GM21619 (cell line): ENCODE measurements around the gene NDUFB2.
"Not testable (repeated sequence)": the region's sequence is repeated elsewhere in the genome, so short reads cannot be mapped to it uniquely, and the experiment has no call there.

ENCODE experiments used
- ATAC-seq: cut with Tn5 transposase; IDR thresholded peaks from one replicate; pipeline ENCODE4 v1.9.1; 2021; ENCODE audit not compliant: unreplicated experiment

NDUFB2 gene

DNA sequence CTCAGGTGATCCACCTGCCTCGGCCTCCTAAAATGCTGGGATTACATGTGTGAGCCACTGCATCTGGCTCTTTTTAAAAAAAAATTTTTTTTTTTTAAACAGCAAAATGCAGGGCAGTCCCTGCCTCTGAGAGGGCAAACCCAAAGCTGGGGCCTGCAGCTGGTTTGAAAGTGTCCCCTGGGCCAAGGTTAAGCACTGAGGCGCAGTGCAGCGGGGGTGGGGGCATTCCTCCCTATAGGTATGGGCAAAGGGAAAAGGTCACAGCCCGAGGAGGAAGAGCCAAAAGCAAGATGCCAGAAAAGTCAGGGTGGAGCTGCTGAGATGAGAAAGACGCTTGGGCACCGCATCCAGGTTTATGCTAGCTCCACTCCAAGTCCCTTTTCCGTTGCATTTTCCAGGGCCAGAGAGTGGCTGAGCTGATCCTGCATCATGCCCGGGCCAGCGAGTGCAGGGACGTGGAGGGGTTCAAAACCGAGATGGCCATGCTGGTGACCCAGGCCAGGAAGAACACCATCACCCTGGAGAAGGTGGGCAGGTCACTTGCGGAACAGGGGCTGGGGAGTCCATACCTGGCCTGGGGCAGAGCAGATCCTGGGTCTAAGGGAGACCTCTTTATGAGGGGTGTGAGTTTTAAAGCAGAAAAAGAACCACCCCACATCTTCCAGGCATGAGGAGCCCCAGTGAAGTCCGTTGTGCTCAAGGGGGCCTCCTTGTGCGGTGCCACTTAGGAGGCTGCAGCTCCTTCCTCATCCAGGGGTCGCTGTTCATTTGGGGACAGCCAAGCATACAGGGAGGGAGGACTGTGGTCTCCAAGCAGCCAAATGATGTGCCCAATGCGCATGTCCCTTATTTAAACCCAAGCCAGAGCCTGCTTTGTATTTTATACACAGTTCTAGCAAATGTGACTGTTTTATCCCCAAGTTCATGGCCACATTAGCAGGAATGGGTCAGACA, 7.0 kb upstream of the NDUFB2 start:
- no peak for ATAC-seq

DNA sequence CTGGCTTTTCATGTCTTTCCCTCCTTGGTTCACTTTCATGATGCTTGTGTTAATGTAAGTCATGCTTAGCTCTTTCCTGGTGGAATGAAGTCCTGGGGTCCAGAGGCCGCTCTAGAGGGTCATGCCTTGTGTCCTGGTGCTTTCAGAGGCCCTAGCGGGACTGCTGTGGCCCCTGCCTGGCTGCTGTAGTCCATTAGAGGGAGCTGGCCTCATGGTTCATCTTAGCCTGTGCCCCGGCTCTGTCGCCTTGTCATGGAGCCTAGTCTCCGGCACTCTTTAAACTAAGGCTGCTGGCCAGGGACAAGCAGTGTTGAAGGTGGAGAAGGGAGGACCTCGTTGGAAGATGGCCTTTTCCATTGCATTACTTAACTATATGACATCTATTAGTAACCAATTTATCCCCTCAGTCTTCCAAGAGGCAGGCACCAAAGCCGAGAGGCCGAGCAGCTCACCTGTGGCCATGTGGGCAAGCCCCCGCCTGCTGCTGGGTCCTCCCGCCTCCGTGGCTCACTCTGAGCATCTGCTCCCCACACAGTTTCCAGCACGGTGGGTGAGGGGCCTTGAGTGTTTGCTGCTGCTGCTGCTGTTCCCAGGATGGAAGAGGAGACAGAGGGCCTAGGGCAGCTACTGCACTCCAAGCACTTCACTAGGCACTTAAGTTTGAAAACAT, 5.0 kb upstream of the NDUFB2 start:
- ATAC-seq = no peak

DNA sequence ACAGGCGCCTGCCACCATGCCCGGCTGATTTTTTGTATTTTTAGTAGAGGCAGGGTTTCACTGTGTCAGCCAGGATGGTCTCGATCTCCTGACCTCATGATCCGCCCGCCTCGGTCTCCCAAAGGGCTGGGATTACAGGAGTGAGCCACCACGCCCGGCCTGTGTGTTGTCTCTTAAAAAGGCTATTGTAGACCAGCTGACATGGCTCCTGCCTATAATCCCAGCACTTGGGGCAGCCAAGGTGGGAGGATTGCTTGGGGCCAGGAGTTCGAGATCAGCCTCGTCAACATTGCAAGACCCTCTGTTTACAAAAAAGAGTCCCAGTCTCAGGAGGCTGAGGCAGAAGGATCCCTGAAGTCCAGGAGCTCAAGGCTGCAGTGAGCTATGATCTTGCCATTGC, 2.7 kb upstream of the NDUFB2 start:
- ATAC-seq = not testable (repeated sequence)

DNA sequence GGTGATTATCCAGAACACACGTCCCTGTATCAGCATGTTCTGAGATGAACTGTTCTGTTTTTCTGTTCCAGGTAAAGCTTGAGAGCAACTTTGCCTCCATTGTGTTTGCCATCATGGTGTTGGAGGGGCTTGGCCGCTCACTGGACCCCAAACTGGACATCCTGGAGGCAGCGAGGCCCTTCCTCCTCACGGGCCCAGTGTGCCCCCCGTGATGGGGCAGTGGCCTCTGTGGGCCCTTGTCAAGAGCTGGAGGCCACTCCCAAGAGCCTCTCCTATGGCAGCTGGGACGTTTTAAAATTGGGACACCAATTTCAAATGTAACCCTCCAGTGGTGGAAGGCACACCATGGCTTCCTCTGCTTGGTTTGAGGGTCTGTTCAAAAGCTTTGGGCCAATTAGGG, 1.9 kb upstream of the NDUFB2 start:
- ATAC-seq = no peak

DNA sequence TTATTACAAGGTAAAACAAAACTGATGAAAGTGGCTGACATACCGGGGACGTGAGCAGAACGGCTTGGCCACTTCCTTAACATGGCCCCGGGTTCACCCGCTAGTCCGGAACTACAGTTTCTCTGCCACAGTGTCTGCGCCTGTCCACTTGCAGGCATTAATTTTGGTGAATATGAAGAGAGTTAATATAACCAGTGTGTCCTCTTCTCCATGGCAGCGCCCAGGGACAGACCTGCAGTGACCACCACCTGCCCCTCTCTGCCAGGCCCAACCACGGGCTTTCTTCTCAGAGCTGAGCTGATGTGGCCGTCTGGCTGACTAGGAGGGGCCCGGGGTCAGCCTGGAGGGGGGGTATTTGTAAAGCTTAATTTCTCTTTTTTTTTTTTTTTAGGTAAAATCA, 1.1 kb upstream of the NDUFB2 start:
- ATAC-seq = no peak

GRCh38 chr7:140696024-140696679, 356 bp upstream of the NDUFB2 start:
- peak; percentile 90 for ATAC-seq

GRCh38 chr7:140697447-140698143, 1.1 kb downstream of the NDUFB2 start:
- ATAC-seq = no peak

- no peak for ATAC-seq
Observed at GRCh38 chr7:140698477-140698876, 2.0 kb downstream of the NDUFB2 start.

- ATAC-seq = no peak
Observed at GRCh38 chr7:140702774-140703173, 6.3 kb downstream of the NDUFB2 start.

DNA sequence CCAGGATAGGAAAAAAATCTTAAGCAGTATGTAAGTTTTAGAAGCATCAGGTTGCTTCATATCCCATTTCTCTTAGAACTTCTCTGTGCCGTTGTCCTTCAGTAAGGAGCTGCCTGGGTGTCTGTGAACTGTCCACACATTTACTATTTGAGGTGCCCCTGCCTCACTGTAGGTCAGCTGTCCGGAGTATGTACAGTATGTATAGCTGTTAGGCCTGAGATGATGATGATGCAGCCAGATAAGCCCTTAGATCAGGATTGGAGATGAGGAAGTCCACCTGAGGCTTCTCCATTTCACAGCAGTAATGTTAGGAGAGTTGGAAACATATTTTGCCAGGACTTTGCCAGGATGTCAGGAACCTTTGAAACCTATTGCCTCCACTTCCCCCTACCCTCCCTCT, 7.7 kb downstream of the NDUFB2 start:
- no peak for ATAC-seq

DNA sequence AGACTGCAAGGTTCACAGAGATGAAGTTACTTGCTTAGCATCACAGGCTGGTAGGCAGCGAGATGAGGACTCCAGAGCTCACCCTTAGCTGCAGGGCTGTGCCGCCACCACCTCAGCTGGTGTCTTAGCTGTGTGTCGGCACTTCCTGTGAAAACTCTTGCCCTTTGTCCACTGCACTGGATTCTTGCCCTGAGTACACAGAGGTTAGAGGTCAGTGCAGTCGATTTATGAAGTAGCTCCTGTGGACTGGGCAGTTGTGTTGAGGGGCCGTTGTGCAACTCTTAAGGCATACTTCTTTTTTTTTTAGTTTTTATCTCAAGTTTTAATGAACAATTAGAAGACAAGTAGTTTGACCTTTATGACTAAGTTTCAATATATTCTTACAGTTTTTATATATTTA, 10.6 kb downstream of the NDUFB2 start:
- no peak for ATAC-seq

DNA sequence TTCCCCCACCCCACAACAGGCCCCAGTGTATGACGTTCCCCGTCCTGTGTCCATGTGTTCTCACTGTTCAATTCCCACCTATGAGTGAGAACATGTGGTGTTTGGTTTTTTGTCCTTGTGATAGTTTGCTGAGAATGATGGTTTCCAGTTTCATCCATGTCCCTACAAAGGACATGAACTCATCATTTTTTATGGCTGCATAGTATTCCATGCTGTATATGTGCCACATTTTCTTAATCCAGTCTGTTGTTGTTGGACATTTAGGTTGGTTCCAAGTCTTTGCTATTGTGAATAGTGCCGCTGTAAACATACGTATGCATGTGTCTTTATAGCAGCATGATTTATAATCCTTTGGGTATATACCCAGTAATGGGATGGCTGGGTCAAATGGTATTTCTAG, 12.3 kb downstream of the NDUFB2 start:
- ATAC-seq = not testable (repeated sequence)

DNA sequence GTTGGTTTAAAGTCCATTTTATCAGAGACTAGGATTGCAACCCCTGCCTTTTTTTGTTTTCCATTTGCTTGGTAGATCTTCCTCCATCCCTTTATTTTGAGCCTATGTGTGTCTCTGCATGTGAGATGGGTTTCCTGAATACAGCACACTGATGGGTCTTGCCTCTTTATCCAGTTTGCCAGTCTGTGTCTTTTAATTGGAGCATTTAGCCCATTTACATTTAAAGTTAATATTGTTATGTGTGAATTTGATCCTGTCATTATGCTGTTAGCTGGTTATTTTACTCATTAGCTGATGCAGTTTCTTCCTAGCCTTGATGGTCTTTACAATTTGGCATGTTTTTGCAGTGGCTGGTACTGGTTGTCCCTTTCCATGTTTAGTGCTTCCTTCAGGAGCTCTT, 15.9 kb downstream of the NDUFB2 start:
- not testable (repeated sequence) for ATAC-seq

GRCh38 chr7:140714331-140715040, 18.0 kb downstream of the NDUFB2 start:
- ATAC-seq = no peak

DNA sequence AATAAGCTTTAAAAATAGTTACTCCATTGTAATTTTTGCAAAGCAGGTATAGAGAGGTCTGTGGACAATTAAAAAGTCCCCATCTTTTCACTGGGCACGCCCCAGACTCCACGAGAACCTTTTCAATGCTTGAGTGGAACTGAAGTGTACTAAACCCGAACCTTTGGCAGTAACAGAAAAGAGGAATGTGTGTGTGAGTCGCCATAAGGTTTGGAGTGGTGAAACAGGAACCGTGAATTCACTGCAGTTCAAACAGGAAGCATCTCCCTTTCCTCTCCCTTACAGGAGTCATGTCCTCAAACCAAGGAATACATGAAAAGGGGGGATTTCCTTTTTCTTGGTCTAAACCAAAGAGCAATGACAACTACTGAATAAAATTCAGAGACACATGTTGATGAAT, 23.2 kb downstream of the NDUFB2 start:
- no peak for ATAC-seq

DNA sequence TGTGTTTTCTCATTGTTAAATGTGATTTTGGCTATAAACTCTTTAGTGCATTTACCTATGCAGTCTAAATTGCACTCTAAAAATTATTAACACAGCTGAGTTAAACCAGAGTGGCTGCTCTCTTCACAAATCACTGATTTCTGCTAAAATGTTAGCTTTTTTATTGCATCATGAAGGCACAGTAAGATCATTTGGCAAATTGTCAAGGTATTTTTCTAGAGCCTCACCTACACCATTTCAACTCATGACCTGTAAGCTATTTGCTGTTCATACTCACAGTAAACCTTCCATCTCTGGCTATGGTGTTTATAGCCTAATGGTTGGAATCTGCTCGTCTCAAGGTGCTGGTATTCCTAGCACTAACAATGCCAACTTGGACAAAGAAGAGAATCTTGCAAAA, 25.7 kb downstream of the NDUFB2 start:
- ATAC-seq = no peak

DNA sequence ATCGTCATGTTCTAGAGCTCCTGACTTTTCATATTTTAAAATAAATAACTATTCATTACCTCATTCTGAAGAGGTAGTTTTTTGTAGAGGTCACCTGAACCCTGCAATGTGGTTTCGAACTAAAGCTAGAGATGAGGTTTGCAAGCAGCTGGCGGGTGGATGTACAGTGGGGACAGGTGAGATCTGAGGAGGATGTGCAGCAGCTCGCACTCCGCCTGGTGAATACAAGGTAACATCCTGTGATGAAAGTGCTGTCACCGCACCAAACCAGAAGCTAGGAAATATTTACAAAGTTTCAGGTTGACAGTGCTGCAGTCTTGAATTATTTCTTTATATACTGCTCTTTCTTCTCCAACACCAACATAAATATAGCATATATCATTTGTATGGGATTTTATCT, 26.5 kb downstream of the NDUFB2 start:
- ATAC-seq = no peak

DNA sequence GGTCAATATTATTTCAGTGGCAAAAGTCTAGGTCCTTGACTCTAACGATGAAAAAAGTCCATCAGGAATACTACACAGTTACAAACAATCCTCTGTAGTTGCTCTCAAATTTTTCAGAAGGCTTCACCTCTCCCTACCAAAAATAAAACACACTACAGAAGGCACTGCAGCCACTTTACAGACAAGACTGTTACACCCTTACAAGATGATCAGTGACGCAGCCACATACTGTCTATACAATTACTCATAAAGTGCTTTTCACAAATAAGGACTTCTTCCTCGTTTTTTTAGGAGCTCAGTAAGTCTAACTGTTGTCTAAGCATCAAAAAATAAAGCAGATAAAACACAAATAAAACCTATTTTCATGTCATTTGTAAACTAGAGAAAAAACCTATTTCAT, 27.1 kb downstream of the NDUFB2 start:
- no peak for ATAC-seq

- no peak for ATAC-seq
Observed at GRCh38 chr7:140724706-140725105, 28.2 kb downstream of the NDUFB2 start.

DNA sequence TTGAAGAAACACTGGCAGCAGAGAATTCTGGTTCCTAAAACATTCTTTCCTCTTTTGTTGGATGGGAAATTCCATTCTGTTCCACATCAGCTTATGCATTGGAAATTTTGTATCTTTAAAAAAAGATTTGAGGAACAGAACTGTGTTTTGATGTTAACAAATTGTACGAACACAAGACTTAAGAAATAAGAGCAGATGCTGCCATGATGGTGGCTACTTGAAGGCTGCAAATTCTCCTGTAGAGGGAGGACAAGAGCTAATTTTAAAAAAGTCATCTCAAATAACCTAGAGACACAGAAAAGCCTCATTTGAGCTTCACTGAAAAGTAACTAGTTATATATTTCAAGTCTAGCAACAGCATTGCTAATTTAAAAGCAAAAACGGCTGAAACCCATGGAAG, 29.8 kb downstream of the NDUFB2 start:
- ATAC-seq = no peak

- no peak for ATAC-seq
Observed at GRCh38 chr7:140732416-140732815, 35.9 kb downstream of the NDUFB2 start.
